Keratinocyte (primary cell): Measurements from ENCODE around the gene MACIR. TPM values are rescaled to one million over a fixed set of nuclear protein-coding genes. Genes with fewer than 3 reads are reported as not detected.

ENCODE experiments used
- DNase-seq: peaks from one replicate; pipeline ENCODE4 v3.0.0-alpha.2; 2011; ENCODE audit warnings: low read depth, missing footprints, low spot score
- FAIRE-seq: peaks from 2 replicates; lab custom pipeline; 2011; peaks lifted over from hg19 to GRCh38; lab: Jason Lieb, UNC
- H2AFZ ChIP-seq: 2 replicates; pipeline ENCODE4 v1.6.0; 2012; ENCODE audit warnings: low read length, control low read depth, inconsistent platforms; ENCODE audit not compliant: control insufficient read depth
- H3K27ac ChIP-seq: 2 replicates; pipeline ENCODE4 v1.5.1; 2011; ENCODE audit warnings: low read length; ENCODE audit not compliant: control insufficient read depth, insufficient read depth
- H3K27me3 ChIP-seq: 3 replicates; pipeline ENCODE4 v1.6.0; 2011; ENCODE audit warnings: low read length; ENCODE audit not compliant: control insufficient read depth, insufficient read depth; ENCODE audit errors: extremely low read depth
- H3K36me3 ChIP-seq, 2 experiments: 2 replicates in 1 of 2; 3 replicates in 1 of 2; pipeline ENCODE4 v1.5.1; 2011; ENCODE audit warnings: low read length in 2 of 2, mild to moderate bottlenecking in 1 of 2; ENCODE audit not compliant: control insufficient read depth in 2 of 2, insufficient read depth in 2 of 2; ENCODE audit errors: extremely low read depth in 1 of 2
- H3K4me1 ChIP-seq: 3 replicates; pipeline ENCODE4 v1.5.1; 2011; ENCODE audit warnings: low read length; ENCODE audit not compliant: control insufficient read depth, insufficient read depth; ENCODE audit errors: extremely low read depth
- H3K4me2 ChIP-seq: 3 replicates; pipeline ENCODE4 v1.6.0; 2011; ENCODE audit warnings: low read depth, low read length; ENCODE audit not compliant: control insufficient read depth, insufficient read depth; ENCODE audit errors: extremely low read depth
- H3K4me3 ChIP-seq, 3 experiments: fragments of 200-600 bp in 1 of 3; sonication (generic) in 1 of 3; 2 replicates in 2 of 3; 3 replicates in 1 of 3; pipeline ENCODE4 v1.5.1; 2011 to 2016; ENCODE audit warnings: low read length in 3 of 3, mild to moderate bottlenecking in 3 of 3, control low read depth in 2 of 3, inconsistent platforms in 1 of 3, low read depth in 1 of 3, mixed read lengths in 1 of 3, mixed run types in 1 of 3, moderate library complexity in 1 of 3; ENCODE audit not compliant: control insufficient read depth in 2 of 3, insufficient read depth in 2 of 3; ENCODE audit errors: extremely low read depth in 1 of 3
- H3K79me2 ChIP-seq: 2 replicates; pipeline ENCODE4 v1.6.0; 2012; ENCODE audit warnings: low read length; ENCODE audit not compliant: control insufficient read depth, insufficient read depth
- H3K9ac ChIP-seq: 3 replicates; pipeline ENCODE4 v1.6.0; 2011; ENCODE audit warnings: low read length; ENCODE audit not compliant: control insufficient read depth, insufficient read depth; ENCODE audit errors: extremely low read depth
- H3K9me1 ChIP-seq: 3 replicates; pipeline ENCODE4 v1.6.0; 2011; ENCODE audit warnings: low read length; ENCODE audit not compliant: control insufficient read depth, insufficient read depth; ENCODE audit errors: extremely low read depth
- H3K9me3 ChIP-seq: 2 replicates; pipeline ENCODE4 v1.5.1; 2012; ENCODE audit warnings: low read depth, low read length; ENCODE audit not compliant: control insufficient read depth
- H4K20me1 ChIP-seq: 3 replicates; pipeline ENCODE4 v1.6.0; 2011; ENCODE audit warnings: low read length; ENCODE audit not compliant: control insufficient read depth, insufficient read depth; ENCODE audit errors: extremely low read depth
- EZH2 ChIP-seq: IDR thresholded peaks from one replicate; pipeline ENCODE4 v1.6.1; 2012; ENCODE audit warnings: inconsistent platforms, mild to moderate bottlenecking, low read length, moderate library complexity
- dilution Hi-C: fragments of 300-500 bp; cut with MboI; formaldehyde crosslinking; loops from one replicate; pipeline ENCODE4 v1.7.0; 2020; ENCODE audit warnings: low sequenced_read_pairs; ENCODE audit not compliant: extremely low pct_ligation_motif_present
- polyA minus RNA-seq, 3 experiments: library from RNA; depleted of rRNA, polyadenylated mRNA; stranded (reverse); fragments of >200 nt; gene quantifications; 1 replicate in 1 of 3; 2 replicates in 1 of 3; 3 replicates in 1 of 3; pipeline ENCODE4 v1.2.3, GENCODE V29; 2011
- polyA plus RNA-seq, 5 experiments: library from polyadenylated mRNA; depleted of rRNA in 3 of 5; stranded (reverse) in 3 of 5; stranded (forward) in 1 of 5; unstranded in 1 of 5; fragments of >200 nt; gene quantifications; 1 replicate in 1 of 5; 2 replicates in 3 of 5; 3 replicates in 1 of 5; pipeline versions ENCODE4 v1.2.1 to v1.2.3, GENCODE V29; 2011 to 2012; ENCODE audit warnings: missing spikeins in 2 of 5, low read depth in 1 of 5, low replicate concordance in 1 of 5
- TF ChIP-seq, protein P1 (sequence below), 3 experiments: IDR thresholded peaks in 1 of 3; conservative IDR thresholded peaks in 1 of 3; optimal IDR thresholded peaks in 1 of 3; 2 replicates in 2 of 3; 3 replicates in 1 of 3; pipeline versions ENCODE3 to v1.5.1; 2011; ENCODE audit warnings: low read length in 3 of 3, mild to moderate bottlenecking in 3 of 3, moderate library complexity in 2 of 3, control low read depth in 1 of 3, inconsistent platforms in 1 of 3; ENCODE audit not compliant: insufficient read depth in 2 of 3; ENCODE audit errors: extremely low read depth in 1 of 3

The MACIR gene, protein sequence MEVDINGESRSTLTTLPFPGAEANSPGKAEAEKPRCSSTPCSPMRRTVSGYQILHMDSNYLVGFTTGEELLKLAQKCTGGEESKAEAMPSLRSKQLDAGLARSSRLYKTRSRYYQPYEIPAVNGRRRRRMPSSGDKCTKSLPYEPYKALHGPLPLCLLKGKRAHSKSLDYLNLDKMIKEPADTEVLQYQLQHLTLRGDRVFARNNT
- 7.4 to 9.5 TPM (median 9.2 TPM) in 3 replicates for polyA plus RNA-seq
- polyA plus RNA-seq (2011; ENCODE audit: low read depth): 1.9 TPM
- 5.5 and 8.2 TPM in 2 replicates for polyA plus RNA-seq (2011; cell fraction: cytosol; rRNA removed)
- polyA plus RNA-seq (2011; cell fraction: nucleus; rRNA removed): 7.8 and 8.3 TPM in 2 replicates
- polyA plus RNA-seq (2012; ENCODE audit: low replicate concordance): 6.0 and 7.8 TPM in 2 replicates
- polyA minus RNA-seq: 7.8 to 10.4 TPM (median 8.3 TPM) in 3 replicates
- 6.9 TPM for polyA minus RNA-seq (2011; cell fraction: cytosol; rRNA and poly(A)+ RNA removed)
- 3.2 and 7.7 TPM in 2 replicates for polyA minus RNA-seq (2011; cell fraction: nucleus; rRNA and poly(A)+ RNA removed)

DNA sequence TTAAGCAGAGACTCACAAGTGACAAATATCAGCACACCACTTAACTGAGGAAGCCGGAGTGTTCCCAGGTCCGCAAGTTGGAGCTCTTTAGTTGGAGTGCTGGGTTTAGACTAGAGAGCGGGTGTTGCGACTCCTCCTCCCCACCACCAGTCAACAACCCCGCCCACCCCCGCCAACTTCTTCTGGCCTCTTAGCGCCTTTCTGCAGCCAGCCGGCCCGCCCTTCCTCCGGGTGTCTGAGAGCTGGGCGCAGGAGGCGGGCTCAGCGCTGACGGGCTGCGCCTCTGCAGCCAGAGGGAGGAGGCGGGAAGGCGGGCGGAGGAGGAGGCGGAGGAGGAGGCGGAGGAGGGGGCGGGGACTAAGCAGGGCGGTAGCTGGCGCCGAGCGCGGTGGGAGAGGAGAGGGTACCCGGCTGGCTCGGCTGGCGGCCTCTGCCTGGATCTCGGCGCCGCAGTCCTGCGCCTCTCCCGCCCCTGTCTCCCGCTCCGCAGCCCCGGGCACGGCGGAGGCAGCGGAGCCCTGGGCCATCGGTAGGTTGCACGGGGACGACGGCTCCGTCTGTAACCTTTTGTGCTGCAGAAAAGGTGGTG lies at the start of gene MACIR:
MACIR (plus strand) TSS at position 396 of the 589 bp plus-strand sequence. CDS start 17,157 bp downstream, outside the sequence.
- dilution Hi-C loops: no loop called here
- H3K36me3 ChIP-seq: no peaks in the 10 kb centered on the region
- H3K9me3 ChIP-seq: no peaks in the 10 kb centered on the region
- TF ChIP-seq, protein P1, sequence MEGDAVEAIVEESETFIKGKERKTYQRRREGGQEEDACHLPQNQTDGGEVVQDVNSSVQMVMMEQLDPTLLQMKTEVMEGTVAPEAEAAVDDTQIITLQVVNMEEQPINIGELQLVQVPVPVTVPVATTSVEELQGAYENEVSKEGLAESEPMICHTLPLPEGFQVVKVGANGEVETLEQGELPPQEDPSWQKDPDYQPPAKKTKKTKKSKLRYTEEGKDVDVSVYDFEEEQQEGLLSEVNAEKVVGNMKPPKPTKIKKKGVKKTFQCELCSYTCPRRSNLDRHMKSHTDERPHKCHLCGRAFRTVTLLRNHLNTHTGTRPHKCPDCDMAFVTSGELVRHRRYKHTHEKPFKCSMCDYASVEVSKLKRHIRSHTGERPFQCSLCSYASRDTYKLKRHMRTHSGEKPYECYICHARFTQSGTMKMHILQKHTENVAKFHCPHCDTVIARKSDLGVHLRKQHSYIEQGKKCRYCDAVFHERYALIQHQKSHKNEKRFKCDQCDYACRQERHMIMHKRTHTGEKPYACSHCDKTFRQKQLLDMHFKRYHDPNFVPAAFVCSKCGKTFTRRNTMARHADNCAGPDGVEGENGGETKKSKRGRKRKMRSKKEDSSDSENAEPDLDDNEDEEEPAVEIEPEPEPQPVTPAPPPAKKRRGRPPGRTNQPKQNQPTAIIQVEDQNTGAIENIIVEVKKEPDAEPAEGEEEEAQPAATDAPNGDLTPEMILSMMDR (optimal IDR thresholded peaks at IDR 0.05 in 1 of 3, IDR thresholded peaks at IDR 0.05 in 1 of 3, conservative IDR thresholded peaks at IDR 0.05 in 1 of 3; ENCODE audit: extremely low read depth in 1 of 3, insufficient read depth in 2 of 3, low read length in 3 of 3): no peak
- no peak for TF ChIP-seq EZH2
- peak within 1 kb of the TSS; percentile 84 for H3K9ac ChIP-seq
- DNase-seq: peak; percentile 54
- peak within 1 kb of the TSS; percentile 77 for H3K27ac ChIP-seq
- peaks cover 4% of the 10 kb centered on the region for H3K4me1 ChIP-seq
- H3K4me3 ChIP-seq: peak within 1 kb of the TSS; percentile 79 to 94 (median 93)
- H3K4me2 ChIP-seq: peak within 1 kb of the TSS; percentile 90
- no peaks in the 10 kb centered on the region for H3K9me1 ChIP-seq
- FAIRE-seq: no peak
- no peaks in the 10 kb centered on the region for H4K20me1 ChIP-seq
- H3K79me2 ChIP-seq: peaks cover 39% of the 10 kb centered on the region
- peak within 1 kb of the TSS; percentile 91 for H2AFZ ChIP-seq
- no peaks in the 10 kb centered on the region for H3K27me3 ChIP-seq

DNA sequence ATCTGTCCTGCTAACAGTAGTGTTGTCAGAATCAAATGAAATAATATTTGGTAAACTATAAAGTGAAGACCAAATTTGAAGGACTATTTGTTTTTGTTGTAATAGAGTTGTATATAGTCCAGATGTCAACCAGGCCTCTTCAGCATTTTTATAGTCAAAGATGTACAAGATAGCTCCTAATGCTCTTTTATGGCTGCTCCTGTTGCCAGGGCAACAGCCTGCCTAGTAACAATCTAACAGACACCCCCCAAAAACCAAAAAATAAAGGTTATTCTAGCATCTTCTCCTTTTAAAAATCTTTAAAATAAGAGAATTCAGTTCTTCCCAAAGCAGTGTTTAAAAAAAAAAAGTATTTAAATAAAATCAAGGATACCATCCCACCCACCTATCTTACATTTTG lies 49.5 kb upstream of the MACIR start:
- no peak for DNase-seq
- Histone ChIP-seq H3K4me3 (no peak overlapping the region), H3K9me3 (no peaks in the 10 kb centered on the region), H3K4me1 (no peaks in the 10 kb centered on the region), H3K4me2 (no peak overlapping the region), H4K20me1 (no peaks in the 10 kb centered on the region), H3K79me2 (no peaks in the 10 kb centered on the region), H2AFZ (no peak overlapping the region), H3K9ac (no peak overlapping the region), H3K27ac (no peak overlapping the region), H3K27me3 (no peaks in the 10 kb centered on the region), H3K9me1 (no peaks in the 10 kb centered on the region), H3K36me3 (no peaks in the 10 kb centered on the region)
- no peak for FAIRE-seq
- TF ChIP-seq, protein P1 (optimal IDR thresholded peaks at IDR 0.05 in 1 of 3, IDR thresholded peaks at IDR 0.05 in 1 of 3, conservative IDR thresholded peaks at IDR 0.05 in 1 of 3; ENCODE audit: extremely low read depth in 1 of 3, insufficient read depth in 2 of 3, low read length in 3 of 3): no peak
- no peak for TF ChIP-seq EZH2
- dilution Hi-C loops: no loop called here
